Bronchial epithelial cell (primary cell): ENCODE data around the gene TXNDC15. TPM values are rescaled to one million over a fixed set of nuclear protein-coding genes. Genes with fewer than 3 reads are reported as not detected.
A peak's percentile ranks its signal among the peaks of the same experiment; 100 is the strongest.
"Not testable (repeated sequence)": the region's sequence is repeated elsewhere in the genome, so short reads cannot be mapped to it uniquely, and the experiment has no call there.

Experiments
- DNase-seq: peaks from one replicate; pipeline ENCODE4 v3.0.0-alpha.2; 2010; ENCODE audit warnings: low read depth
- FAIRE-seq: peaks from 2 replicates; lab custom pipeline; 2011; peaks lifted over from hg19 to GRCh38; lab: Jason Lieb, UNC
- H3K27me3 ChIP-seq: 2 replicates; pipeline ENCODE4 v1.5.1; 2011; ENCODE audit warnings: low read length; ENCODE audit not compliant: control insufficient read depth, insufficient read depth
- H3K36me3 ChIP-seq: 2 replicates; pipeline ENCODE4 v1.5.1; 2011; ENCODE audit warnings: low read length; ENCODE audit not compliant: control insufficient read depth, insufficient read depth
- H3K4me3 ChIP-seq: 2 replicates; pipeline ENCODE4 v1.5.1; 2011; ENCODE audit warnings: mild to moderate bottlenecking, low read depth, low read length, control low read depth
- CTCF ChIP-seq: IDR thresholded peaks from 2 replicates; pipeline ENCODE4 v1.5.1; 2011; ENCODE audit warnings: mild to moderate bottlenecking, moderate library complexity, low read length, control low read depth, inconsistent platforms; ENCODE audit not compliant: insufficient read depth, severe bottlenecking
- total RNA-seq: library from RNA; depleted of rRNA; stranded (reverse); fragments of >200 nt; gene quantifications from 2 replicates; pipeline ENCODE4 v1.2.1, GENCODE V29; 2014

TXNDC15 gene
- total RNA-seq, 1 donor from 2014 or later: 45.8 TPM

DNA sequence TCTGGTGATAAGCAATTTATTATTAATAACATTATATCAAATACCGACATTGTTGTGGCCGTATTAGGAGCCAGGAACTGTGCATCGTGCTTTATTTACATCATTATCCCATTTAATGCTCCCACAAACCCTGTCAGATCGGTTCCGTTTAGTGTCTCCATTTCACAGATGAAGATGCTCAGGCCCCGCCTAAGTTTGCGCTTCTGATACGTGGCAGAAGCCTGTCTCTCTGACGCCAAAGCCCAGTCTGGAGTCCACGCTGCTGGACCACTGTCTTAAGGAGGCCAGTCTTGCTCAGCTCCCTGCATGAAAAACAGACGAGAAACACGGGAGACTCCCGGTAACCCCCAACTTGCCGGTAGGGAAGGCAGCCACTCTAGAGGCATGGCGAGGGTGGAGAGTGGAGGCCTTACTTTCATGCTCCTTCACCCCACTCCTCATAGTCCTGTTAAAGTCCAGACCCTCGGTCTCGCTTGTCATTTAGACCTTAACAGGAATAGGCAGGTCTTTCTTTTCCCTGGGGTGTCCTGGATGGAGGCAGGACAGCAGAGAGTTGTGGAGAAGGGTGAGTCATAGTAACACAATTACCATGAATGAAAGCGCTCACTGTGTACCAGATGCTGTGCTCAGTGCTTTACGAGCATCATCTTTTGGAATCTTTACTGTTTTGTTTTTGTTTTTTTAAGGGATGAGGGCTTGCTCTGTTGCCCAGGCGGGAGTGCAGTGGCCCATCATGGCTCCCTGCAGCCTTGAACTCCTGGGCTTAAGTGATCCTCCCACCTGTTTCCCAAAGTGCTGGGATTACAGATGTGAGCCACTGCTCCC lies 872 bp downstream of the TXNDC15 start:
- peak; percentile 36 for FAIRE-seq
- Histone ChIP-seq H3K27me3 (no peaks in the 10 kb centered on the region), H3K4me3 (peak overlapping the region; percentile 85), H3K36me3 (no peaks in the 10 kb centered on the region)
- peak; percentile 69 for DNase-seq
- no peak for TF ChIP-seq CTCF

GRCh38 chr5:134877159-134877558 lies 3.0 kb downstream of the TXNDC15 start:
- Histone ChIP-seq H3K4me3 (no peak overlapping the region), H3K27me3 (no peaks in the 10 kb centered on the region), H3K36me3 (no peaks in the 10 kb centered on the region)
- DNase-seq: no peak
- FAIRE-seq: no peak
- TF ChIP-seq CTCF: no peak

DNA sequence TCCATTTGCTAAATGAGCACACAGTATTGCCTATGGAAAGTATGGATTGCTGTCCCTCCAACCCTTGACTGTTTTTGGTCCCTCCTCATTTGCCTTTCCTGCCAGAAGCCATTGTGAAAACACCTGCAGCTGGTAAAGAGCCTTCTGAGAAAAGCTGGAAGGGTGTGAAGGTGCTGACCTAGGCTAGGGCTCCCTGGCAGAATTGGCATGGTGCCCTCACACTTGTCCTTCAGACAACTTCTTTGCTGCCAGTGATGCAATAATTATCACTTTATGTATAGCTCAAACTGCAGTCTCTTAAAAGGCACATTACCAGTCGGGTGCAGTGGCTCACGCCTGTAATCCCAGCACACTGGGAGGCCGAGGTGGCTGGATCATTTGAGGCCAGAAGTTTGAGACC lies 4.2 kb downstream of the TXNDC15 start:
- Histone ChIP-seq H3K36me3 (no peaks in the 10 kb centered on the region), H3K4me3 (no peak overlapping the region), H3K27me3 (no peaks in the 10 kb centered on the region)
- TF ChIP-seq CTCF: no peak
- no peak for FAIRE-seq
- DNase-seq: no peak

DNA sequence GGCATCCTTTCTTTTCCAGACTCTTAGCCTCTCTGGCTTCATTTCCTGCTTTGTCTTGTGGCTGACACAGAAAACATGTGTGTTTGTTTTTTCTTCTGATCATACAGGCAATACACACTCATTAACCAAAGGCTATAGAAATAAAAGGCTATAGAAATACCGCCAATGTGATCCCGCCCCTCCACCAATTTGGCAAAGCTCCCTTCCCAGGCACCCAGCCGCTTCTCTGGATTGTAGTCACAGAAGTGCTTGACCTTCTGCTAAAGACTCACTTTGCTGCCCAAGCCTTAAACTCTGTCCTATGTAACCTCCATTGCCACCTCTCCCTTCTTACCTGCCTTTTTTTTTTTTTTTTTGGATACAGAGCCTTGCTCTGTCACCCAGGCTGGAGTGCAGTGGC lies 5.3 kb downstream of the TXNDC15 start:
- H3K4me3 ChIP-seq: no peak overlapping the region
- no peak for DNase-seq
- H3K27me3 ChIP-seq: no peaks in the 10 kb centered on the region
- no peaks in the 10 kb centered on the region for H3K36me3 ChIP-seq
- no peak for FAIRE-seq
- TF ChIP-seq CTCF: no peak

DNA sequence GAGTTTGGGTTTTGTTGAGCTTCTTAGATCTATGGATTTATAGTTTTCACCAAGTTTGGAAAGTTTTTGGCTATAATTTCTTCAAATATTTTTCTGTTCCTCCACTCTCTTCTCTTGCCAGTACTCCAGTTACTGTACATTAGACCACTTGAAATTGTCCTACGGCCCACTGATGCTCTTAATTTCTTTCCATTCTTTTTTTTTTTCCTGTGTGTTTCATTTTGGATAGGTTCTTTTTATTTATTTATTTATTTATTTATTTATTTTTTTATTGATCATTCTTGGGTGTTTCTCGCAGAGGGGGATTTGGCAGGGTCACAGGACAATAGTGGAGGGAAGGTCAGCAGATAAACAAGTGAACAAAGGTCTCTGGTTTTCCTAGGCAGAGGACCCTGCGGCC lies 6.8 kb downstream of the TXNDC15 start:
- H3K27me3 ChIP-seq, FAIRE-seq, DNase-seq, H3K36me3 ChIP-seq, H3K4me3 ChIP-seq: not testable (repeated sequence)

GRCh38 chr5:134881711-134882110 lies 7.5 kb downstream of the TXNDC15 start:
- not testable (repeated sequence) for DNase-seq, FAIRE-seq, H3K27me3 ChIP-seq, H3K4me3 ChIP-seq, H3K36me3 ChIP-seq

- no peak overlapping the region for H3K4me3 ChIP-seq
- DNase-seq (no peak), FAIRE-seq (no peak)
- H3K36me3 ChIP-seq: no peaks in the 10 kb centered on the region
- H3K27me3 ChIP-seq: no peaks in the 10 kb centered on the region
- no peak for TF ChIP-seq CTCF
Measured at GRCh38 chr5:134887593-134888159, 13.5 kb downstream of the TXNDC15 start.
